SU-DHL-6 (cell line): ENCODE results near the gene CLPTM1L.

Experiments
- EZH2phosphoT487 ChIP-seq: fragments of 200-600 bp; sonication (generic), shearing (Covaris generic); conservative IDR thresholded peaks from 2 replicates; pipeline ENCODE4 v1.6.1; 2018; ENCODE audit warnings: mild to moderate bottlenecking, antibody characterized with exemption, low read length, moderate library complexity, mixed read lengths
- TF ChIP-seq, protein P1 (sequence below): fragments of 200-600 bp; sonication (generic); IDR thresholded peaks from one replicate; pipeline ENCODE4 v1.5.1; 2017; ENCODE audit warnings: antibody characterized with exemption, mild to moderate bottlenecking, low read length, moderate library complexity; ENCODE audit not compliant: insufficient read depth, poor library complexity, severe bottlenecking

DNA sequence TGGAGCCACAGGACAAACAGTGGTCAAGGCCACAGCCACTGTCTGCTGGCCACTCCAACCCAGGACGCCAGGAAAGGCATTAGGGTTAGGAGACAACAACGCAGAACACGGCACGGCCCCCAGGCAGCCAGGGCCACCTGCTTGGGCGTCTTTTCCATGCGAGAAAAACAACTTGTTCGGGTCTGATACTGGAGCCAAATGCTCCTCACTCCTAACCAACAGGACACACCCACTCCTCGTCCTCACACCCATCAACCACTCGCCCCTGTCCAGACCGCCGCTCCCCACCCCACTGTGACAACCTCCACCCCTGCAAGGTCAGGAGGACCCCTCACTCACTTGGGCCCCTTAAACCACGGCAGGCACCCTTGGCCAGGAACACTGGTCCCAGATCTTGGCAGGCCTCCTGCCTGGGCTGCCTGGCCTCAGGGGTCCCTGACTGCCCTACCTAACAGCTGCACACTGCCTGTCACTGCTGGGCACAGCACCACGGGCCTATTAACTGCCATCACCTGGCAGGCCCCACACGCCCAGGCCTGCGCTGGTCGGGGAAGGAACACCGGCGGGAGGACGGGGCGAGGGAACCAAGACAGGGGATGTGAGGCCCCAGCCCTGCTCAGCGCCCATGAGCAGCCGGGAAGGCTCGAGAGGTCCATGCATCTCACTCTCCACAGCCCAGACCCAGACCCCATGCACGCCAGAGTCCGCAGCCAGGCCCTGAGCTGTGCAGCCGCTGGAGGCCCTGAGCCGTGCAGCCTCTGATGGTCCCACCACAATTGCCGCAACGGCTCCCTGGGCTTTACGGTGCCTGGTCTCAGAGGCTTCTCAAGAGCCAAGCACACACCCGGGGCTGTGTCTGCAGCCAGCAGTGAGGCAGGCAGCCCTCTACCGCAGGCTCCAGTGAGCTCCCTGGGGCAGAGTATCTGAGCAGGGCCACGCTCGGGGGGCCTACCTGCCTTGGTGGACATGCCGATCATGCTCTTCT is 13.8 kb downstream of the CLPTM1L start:
- TF ChIP-seq, protein P1, sequence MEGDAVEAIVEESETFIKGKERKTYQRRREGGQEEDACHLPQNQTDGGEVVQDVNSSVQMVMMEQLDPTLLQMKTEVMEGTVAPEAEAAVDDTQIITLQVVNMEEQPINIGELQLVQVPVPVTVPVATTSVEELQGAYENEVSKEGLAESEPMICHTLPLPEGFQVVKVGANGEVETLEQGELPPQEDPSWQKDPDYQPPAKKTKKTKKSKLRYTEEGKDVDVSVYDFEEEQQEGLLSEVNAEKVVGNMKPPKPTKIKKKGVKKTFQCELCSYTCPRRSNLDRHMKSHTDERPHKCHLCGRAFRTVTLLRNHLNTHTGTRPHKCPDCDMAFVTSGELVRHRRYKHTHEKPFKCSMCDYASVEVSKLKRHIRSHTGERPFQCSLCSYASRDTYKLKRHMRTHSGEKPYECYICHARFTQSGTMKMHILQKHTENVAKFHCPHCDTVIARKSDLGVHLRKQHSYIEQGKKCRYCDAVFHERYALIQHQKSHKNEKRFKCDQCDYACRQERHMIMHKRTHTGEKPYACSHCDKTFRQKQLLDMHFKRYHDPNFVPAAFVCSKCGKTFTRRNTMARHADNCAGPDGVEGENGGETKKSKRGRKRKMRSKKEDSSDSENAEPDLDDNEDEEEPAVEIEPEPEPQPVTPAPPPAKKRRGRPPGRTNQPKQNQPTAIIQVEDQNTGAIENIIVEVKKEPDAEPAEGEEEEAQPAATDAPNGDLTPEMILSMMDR, result no peak
- TF ChIP-seq EZH2phosphoT487, result no peak
